ENCODE data around the gene MAML2. TPM values are rescaled to one million over a fixed set of nuclear protein-coding genes. Genes with fewer than 3 reads are reported as not detected.

Gene MAML2
- total RNA-seq, 1 experiment from 2014 or later, result 22.7 TPM

GRCh38 chr11:96330511-96330859 lies 12.5 kb downstream of the MAML2 start:
- no peak overlapping the region for H3K4me3 Mint-ChIP-seq (ENCODE audit: low read depth, unreplicated experiment)
- TF ChIP-seq CTCF (IDR thresholded peaks at IDR 0.05; ENCODE audit: unreplicated experiment), result no peak
- no peaks in the 10 kb centered on the region for H3K36me3 Mint-ChIP-seq (ENCODE audit: insufficient read depth, unreplicated experiment)
- H3K4me1 Mint-ChIP-seq (ENCODE audit: low read depth, unreplicated experiment), result peaks cover 44% of the 10 kb centered on the region
- CTCF ChIA-PET, result no interaction called here
- H3K27me3 Mint-ChIP-seq (ENCODE audit: unreplicated experiment), result no peaks in the 10 kb centered on the region
- DNase-seq, result no peak
- BruUV-seq (replicated peaks), result no TSS peak
- intact Hi-C loops (cut with micrococcal nuclease; ENCODE audit: unreplicated experiment), result no loop called here
- H3K27ac Mint-ChIP-seq (ENCODE audit: unreplicated experiment), result no peak overlapping the region
- no peaks in the 10 kb centered on the region for H3K9me3 Mint-ChIP-seq (ENCODE audit: low read depth, unreplicated experiment)

DNA sequence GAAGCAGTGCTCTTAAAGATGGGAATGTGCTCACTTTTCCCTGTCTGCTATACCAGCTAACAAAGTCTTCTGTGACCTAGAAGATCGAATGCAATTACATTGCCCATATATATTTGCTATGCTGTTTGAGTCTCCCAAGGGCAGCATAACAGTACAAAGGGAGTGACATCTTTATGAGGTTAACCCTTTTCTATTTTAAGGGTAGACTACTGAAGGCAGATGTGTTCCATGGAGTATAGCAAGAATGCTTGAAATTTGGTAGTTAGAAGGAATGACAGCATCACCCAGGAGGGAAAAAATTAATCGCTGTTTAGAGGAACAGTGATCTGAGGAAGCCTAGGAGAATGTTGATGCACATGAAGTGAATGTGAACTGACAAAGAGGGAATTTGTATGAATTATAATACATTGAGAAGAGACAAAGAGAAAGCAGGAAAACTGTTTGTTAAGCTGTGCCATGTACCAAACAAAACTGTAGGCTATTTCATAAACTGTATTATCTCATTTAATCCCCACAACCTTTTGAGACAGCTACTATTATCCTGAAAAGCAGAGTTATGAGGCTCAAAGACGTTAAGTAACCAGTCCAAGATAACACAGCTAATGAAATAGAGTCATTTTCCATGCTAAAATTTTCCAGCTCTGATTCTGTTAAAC lies 13.0 kb downstream of the MAML2 start:
- CTCF ChIA-PET, result no interaction called here
- no TSS peak for BruUV-seq (replicated peaks)

GRCh38 chr11:96329419-96329818 lies 13.6 kb downstream of the MAML2 start:
- Mint-ChIP-seq H3K27ac (ENCODE audit: unreplicated experiment) (peak overlapping the region; percentile 31), H3K4me1 (ENCODE audit: low read depth, unreplicated experiment) (peaks cover 46% of the 10 kb centered on the region), H3K9me3 (ENCODE audit: low read depth, unreplicated experiment) (no peaks in the 10 kb centered on the region), H3K27me3 (ENCODE audit: unreplicated experiment) (no peaks in the 10 kb centered on the region), H3K4me3 (ENCODE audit: low read depth, unreplicated experiment) (no peak overlapping the region), H3K36me3 (ENCODE audit: insufficient read depth, unreplicated experiment) (no peaks in the 10 kb centered on the region)
- DNase-seq, result no peak
- TF ChIP-seq CTCF (IDR thresholded peaks at IDR 0.05; ENCODE audit: unreplicated experiment), result no peak
- BruUV-seq (replicated peaks), result no TSS peak
- intact Hi-C loops (cut with micrococcal nuclease; ENCODE audit: unreplicated experiment), result no loop called here
- CTCF ChIA-PET, result no interaction called here

More for the DNA sequence above, 13.0 kb downstream of the MAML2 start:
- Mint-ChIP-seq H3K4me3 (ENCODE audit: low read depth, unreplicated experiment) (no peak overlapping the region), H3K27me3 (ENCODE audit: unreplicated experiment) (no peaks in the 10 kb centered on the region), H3K36me3 (ENCODE audit: insufficient read depth, unreplicated experiment) (no peaks in the 10 kb centered on the region), H3K9me3 (ENCODE audit: low read depth, unreplicated experiment) (no peaks in the 10 kb centered on the region), H3K4me1 (ENCODE audit: low read depth, unreplicated experiment) (peaks cover 46% of the 10 kb centered on the region), H3K27ac (ENCODE audit: unreplicated experiment) (peak overlapping the region; percentile 82)
- no peak for DNase-seq
- TF ChIP-seq CTCF (IDR thresholded peaks at IDR 0.05; ENCODE audit: unreplicated experiment), result no peak
- intact Hi-C loops (cut with micrococcal nuclease; ENCODE audit: unreplicated experiment), result no loop called here

DNA sequence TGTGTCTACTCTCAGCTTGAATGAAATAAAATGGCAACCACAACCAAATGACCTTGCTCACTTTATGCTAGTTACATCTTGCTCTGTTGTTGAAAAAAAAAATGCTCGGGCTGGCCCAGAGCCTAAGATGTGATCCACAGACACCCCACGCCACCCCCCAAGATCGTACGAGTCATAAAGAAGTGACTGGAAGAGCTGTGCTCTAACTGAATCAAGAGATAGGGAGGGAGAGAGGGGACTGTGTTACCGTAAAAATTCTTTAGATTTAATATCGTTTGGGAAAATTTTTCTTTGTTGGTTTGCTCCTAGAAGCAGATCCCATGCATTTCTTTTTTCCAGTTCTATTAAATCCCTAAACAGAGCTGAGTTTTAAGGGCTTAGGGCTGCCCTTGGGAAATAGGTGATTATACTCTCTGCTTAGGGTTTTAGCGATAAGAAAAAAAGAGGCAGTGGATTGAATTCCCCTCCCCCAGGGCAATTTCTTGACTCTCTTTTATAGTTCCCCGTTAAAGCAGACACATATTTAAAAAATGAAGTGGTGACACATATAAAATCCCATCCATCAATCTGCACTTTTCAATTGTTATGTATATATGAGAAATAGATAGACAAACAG lies 14.5 kb downstream of the MAML2 start:
- BruUV-seq (replicated peaks), result no TSS peak

More for the DNA sequence above, 14.5 kb downstream of the MAML2 start:
- H3K4me1 Mint-ChIP-seq (ENCODE audit: low read depth, unreplicated experiment), result peaks cover 49% of the 10 kb centered on the region
- intact Hi-C loops (cut with micrococcal nuclease; ENCODE audit: unreplicated experiment), result no loop called here
- H3K4me3 Mint-ChIP-seq (ENCODE audit: low read depth, unreplicated experiment), result no peak overlapping the region
- no peak overlapping the region for H3K27ac Mint-ChIP-seq (ENCODE audit: unreplicated experiment)
- H3K9me3 Mint-ChIP-seq (ENCODE audit: low read depth, unreplicated experiment), result no peaks in the 10 kb centered on the region
- no peaks in the 10 kb centered on the region for H3K27me3 Mint-ChIP-seq (ENCODE audit: unreplicated experiment)
- DNase-seq, result no peak
- H3K36me3 Mint-ChIP-seq (ENCODE audit: insufficient read depth, unreplicated experiment), result no peaks in the 10 kb centered on the region
- no peak for TF ChIP-seq CTCF (IDR thresholded peaks at IDR 0.05; ENCODE audit: unreplicated experiment)
- CTCF ChIA-PET, result no interaction called here

Data from Calu3 (cell line).